HG03135 (cell line): ENCODE data around the gene HAVCR1.
"Not testable (repeated sequence)": the region's sequence is repeated elsewhere in the genome, so short reads cannot be mapped to it uniquely, and the experiment has no call there.

Source experiments
- ATAC-seq: cut with Tn5 transposase; IDR thresholded peaks from one replicate; pipeline ENCODE4 v1.9.1; 2021; ENCODE audit warnings: mild to moderate bottlenecking, moderate library complexity; ENCODE audit not compliant: unreplicated experiment

The HAVCR1 gene

GRCh38 chr5:157059093-157059539 is at the start of gene HAVCR1:
HAVCR1 (minus strand) TSS chr5:157059116; CDS start chr5:157057943, 1,173 bp downstream.
- peak; percentile 81 for ATAC-seq

GRCh38 chr5:157107508-157107907 is 48.6 kb upstream of the HAVCR1 start:
- ATAC-seq: no peak

GRCh38 chr5:157106630-157107461 is 47.9 kb upstream of the HAVCR1 start:
- no peak for ATAC-seq

GRCh38 chr5:157100140-157100679 is 41.3 kb upstream of the HAVCR1 start:
- no peak for ATAC-seq

GRCh38 chr5:157088342-157088990 is 29.6 kb upstream of the HAVCR1 start:
- ATAC-seq: peak; percentile 78

- ATAC-seq: no peak
Observed at GRCh38 chr5:157086751-157087359, 27.9 kb upstream of the HAVCR1 start.

- no peak for ATAC-seq
Observed at GRCh38 chr5:157085930-157086329, 27.0 kb upstream of the HAVCR1 start.

GRCh38 chr5:157080286-157080685 is 21.4 kb upstream of the HAVCR1 start:
- no peak for ATAC-seq

GRCh38 chr5:157076558-157076957 is 17.6 kb upstream of the HAVCR1 start:
- ATAC-seq: no peak

GRCh38 chr5:157072508-157072907 is 13.6 kb upstream of the HAVCR1 start:
- no peak for ATAC-seq

- no peak for ATAC-seq
Observed at GRCh38 chr5:157069949-157070348, 11.0 kb upstream of the HAVCR1 start.

- no peak for ATAC-seq
Observed at GRCh38 chr5:157068785-157069184, 9.9 kb upstream of the HAVCR1 start.

- no peak for ATAC-seq
Observed at GRCh38 chr5:157068339-157068738, 9.4 kb upstream of the HAVCR1 start.

- ATAC-seq: no peak
Observed at GRCh38 chr5:157067005-157067404, 8.1 kb upstream of the HAVCR1 start.

- ATAC-seq: no peak
Observed at GRCh38 chr5:157066080-157066479, 7.2 kb upstream of the HAVCR1 start.

GRCh38 chr5:157063776-157064430 is 5.0 kb upstream of the HAVCR1 start:
- ATAC-seq: no peak

GRCh38 chr5:157059891-157060290 is 975 bp upstream of the HAVCR1 start:
- ATAC-seq: no peak

- ATAC-seq: no peak
Observed at GRCh38 chr5:157057459-157058370, 1.2 kb downstream of the HAVCR1 start.

- ATAC-seq: not testable (repeated sequence)
Observed at GRCh38 chr5:157056848-157057247, 2.1 kb downstream of the HAVCR1 start.
